SIG-M5 treated with dmso at 0.1 percent for 504 hours (cell line): ENCODE results near the gene FRAS1.

Source experiments
- DNase-seq: peaks from one replicate; lab custom pipeline; 2025; ENCODE audit not compliant: unreplicated experiment; lab: John Stamatoyannopoulos, UW

The FRAS1 gene

GRCh38 chr4:78360466-78360865, 303.3 kb downstream of the FRAS1 start:
- no peak for DNase-seq

- no peak for DNase-seq
Observed at GRCh38 chr4:78361621-78362120, 304.5 kb downstream of the FRAS1 start.

- no peak for DNase-seq
Observed at GRCh38 chr4:78362310-78362709, 305.2 kb downstream of the FRAS1 start.

GRCh38 chr4:78363031-78363570, 306.0 kb downstream of the FRAS1 start:
- DNase-seq: no peak

GRCh38 chr4:78369679-78370078, 312.6 kb downstream of the FRAS1 start:
- DNase-seq: no peak

GRCh38 chr4:78370631-78371372, 313.7 kb downstream of the FRAS1 start:
- peak; percentile 46 for DNase-seq

GRCh38 chr4:78372355-78372988, 315.3 kb downstream of the FRAS1 start:
- DNase-seq: no peak

- no peak for DNase-seq
Observed at GRCh38 chr4:78377555-78377954, 320.4 kb downstream of the FRAS1 start.

- no peak for DNase-seq
Observed at GRCh38 chr4:78379040-78379439, 321.9 kb downstream of the FRAS1 start.

GRCh38 chr4:78379991-78380729, 323.0 kb downstream of the FRAS1 start:
- no peak for DNase-seq

- no peak for DNase-seq
Observed at GRCh38 chr4:78386679-78387078, 329.6 kb downstream of the FRAS1 start.

GRCh38 chr4:78395642-78396041, 338.5 kb downstream of the FRAS1 start:
- no peak for DNase-seq

- DNase-seq: no peak
Observed at GRCh38 chr4:78396613-78397291, 339.6 kb downstream of the FRAS1 start.

GRCh38 chr4:78397292-78397630, 340.1 kb downstream of the FRAS1 start:
- DNase-seq: no peak

- DNase-seq: no peak
Observed at GRCh38 chr4:78409612-78410202, 352.6 kb downstream of the FRAS1 start.

- DNase-seq: no peak
Observed at GRCh38 chr4:78410225-78410624, 353.1 kb downstream of the FRAS1 start.

- no peak for DNase-seq
Observed at GRCh38 chr4:78410676-78411075, 353.6 kb downstream of the FRAS1 start.

GRCh38 chr4:78414116-78414515, 357.0 kb downstream of the FRAS1 start:
- DNase-seq: no peak

GRCh38 chr4:78417603-78418002, 360.5 kb downstream of the FRAS1 start:
- DNase-seq: no peak

- DNase-seq: no peak
Observed at GRCh38 chr4:78418406-78418805, 361.3 kb downstream of the FRAS1 start.

- DNase-seq: no peak
Observed at GRCh38 chr4:78423790-78424189, 366.7 kb downstream of the FRAS1 start.
